Tongue (tissue), 2 donors: ENCODE results near the gene HOXA13. TPM values are rescaled to one million over a fixed set of nuclear protein-coding genes. Genes with fewer than 3 reads are reported as not detected.

Experiments
- DNase-seq: peaks from one replicate; pipeline ENCODE4 v3.0.0-alpha.2; 2015
- total RNA-seq: library from RNA; depleted of rRNA; stranded (reverse); fragments of >200 nt; gene quantifications from one replicate; pipeline ENCODE4 v1.2.3, GENCODE V29; 2014

The HOXA13 gene
- total RNA-seq = not detected

DNA sequence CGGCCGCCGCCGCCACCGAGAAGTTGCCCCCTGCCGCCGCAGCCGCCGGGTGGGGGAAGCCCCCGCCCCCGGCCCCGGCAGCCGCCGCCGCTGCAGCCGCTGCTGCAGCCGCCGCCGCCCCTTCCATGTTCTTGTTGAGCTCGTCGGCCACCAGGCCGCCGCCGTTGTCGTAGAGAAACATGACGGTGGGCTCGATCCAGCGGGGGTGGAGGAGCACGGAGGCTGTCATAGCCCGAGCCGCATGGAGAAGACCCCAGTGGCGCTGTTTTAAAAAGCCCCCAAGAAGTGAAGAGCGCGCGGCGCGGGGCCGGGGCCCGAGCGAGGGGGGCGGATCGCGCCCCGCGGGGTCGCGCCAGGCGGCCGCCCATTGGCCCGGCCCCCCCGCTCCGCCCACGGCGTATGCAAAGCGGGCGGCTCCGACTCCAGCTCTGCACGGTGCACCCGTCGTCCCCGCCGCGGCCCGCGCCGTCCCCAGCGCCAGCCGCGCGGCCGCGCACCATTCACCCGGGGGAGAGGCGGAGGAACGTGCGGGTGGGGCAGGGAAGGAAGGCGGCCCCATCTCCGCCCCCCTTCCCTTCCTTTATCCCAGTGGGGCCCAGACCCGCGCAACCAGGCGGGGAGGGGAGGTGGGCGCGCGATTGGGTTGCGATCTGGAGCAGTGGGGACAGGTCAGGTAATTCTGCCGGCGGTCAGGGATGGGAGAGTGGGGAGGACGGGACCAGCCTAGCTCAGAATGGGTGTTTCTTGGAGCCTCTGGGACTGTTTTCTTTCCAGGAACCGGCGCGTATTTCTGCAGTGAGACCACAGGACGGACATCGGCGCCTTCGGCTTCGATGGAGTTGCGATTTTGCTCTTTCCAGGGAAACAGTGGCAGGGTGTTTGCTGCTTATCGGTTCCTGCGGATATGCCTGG is at the start of gene HOXA13:
HOXA13 (minus strand) TSS at position 243 of the 912 bp plus-strand sequence; CDS start at position 229, 14 bp downstream.
- no peak for DNase-seq

DNA sequence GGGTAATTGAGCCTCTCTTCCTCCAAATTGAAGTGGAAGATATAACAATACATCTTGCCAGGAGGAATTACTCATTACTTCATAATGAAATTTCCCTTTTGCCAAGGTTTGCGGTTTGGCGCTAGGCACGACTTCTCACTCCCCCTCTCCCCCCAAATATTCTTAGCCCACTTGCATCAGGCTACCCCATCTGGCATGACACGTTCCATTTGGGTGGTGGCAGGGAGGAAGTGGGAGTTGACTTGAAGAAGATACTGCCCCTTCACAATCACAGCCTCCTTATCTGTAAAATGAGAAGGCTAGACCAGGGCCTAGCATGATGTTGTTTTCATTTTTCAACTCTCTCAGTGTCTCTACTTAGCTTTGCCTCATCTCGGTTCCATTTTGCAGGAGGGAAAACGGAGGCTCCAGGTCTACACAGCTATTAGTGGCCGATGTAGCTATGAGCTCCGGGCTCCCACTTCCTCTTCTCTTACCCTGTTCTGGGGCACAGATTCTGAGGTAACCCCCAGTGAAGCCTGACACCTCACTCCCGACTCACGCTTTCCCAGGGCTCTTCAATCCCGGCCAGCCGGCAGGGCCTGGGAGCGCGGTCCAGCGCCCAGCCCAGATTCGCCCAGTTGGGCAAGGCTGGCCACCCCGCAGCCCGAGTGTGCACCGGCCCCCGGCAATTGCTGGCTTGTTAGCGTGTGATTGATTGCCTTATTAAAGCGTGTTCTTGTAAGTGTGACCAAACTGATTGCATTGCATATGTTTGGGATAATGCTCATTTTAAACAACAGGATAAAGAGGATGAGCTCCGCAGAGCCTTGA is 49.2 kb upstream of the HOXA13 start:
- DNase-seq = no peak

DNA sequence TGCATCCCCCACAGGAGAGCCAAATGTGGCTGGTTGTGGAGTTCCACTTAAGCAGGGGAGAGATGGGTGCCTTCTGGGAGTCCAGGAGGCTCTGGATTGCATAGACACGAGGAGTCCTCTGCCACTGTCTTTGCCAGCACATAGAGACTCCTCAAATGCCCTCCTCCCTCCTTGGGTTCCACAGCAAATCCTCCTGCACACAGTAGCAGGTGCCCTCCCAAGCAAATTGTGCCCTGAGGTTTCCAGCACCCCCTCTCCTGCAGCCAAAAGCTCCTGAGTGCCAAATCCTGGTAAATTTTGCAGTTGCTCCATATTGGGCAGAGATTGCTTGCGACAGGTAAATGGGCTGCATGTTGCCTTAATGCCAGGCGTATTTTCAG is 48.5 kb upstream of the HOXA13 start:
- no peak for DNase-seq

GRCh38 chr7:27247452-27248426 is 47.8 kb upstream of the HOXA13 start:
- no peak for DNase-seq

- no peak for DNase-seq
Measured at GRCh38 chr7:27247000-27247399, 47.1 kb upstream of the HOXA13 start.

DNA sequence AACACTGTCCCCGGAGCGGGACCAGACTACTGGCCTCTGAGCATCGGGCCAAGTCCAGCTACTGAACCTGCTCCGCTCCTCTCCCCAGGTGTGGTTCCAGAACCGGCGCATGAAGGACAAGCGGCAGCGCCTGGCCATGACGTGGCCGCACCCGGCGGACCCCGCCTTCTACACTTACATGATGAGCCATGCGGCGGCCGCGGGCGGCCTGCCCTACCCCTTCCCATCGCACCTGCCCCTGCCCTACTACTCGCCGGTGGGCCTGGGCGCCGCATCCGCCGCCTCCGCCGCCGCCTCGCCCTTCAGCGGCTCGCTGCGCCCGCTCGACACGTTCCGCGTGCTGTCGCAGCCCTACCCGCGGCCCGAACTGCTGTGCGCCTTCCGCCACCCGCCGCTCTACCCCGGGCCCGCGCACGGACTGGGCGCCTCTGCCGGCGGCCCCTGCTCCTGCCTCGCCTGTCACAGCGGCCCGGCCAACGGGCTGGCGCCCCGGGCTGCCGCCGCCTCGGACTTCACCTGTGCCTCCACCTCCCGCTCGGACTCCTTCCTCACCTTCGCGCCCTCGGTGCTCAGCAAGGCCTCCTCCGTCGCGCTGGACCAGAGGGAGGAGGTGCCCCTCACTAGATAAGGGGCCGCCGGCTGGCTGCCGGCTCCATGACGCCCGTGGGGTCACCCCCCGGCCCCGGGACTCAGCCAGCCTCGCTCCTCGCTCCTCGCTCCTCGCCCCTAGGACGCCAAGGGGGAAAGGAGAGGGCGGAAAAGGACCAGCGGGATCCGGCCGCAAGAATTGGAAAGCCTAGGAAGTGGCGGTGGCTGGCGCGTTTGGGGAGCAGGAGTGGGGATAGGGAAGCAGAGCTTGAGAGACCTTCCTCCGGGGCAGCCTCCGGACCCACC is 46.2 kb upstream of the HOXA13 start:
- DNase-seq = no peak

DNA sequence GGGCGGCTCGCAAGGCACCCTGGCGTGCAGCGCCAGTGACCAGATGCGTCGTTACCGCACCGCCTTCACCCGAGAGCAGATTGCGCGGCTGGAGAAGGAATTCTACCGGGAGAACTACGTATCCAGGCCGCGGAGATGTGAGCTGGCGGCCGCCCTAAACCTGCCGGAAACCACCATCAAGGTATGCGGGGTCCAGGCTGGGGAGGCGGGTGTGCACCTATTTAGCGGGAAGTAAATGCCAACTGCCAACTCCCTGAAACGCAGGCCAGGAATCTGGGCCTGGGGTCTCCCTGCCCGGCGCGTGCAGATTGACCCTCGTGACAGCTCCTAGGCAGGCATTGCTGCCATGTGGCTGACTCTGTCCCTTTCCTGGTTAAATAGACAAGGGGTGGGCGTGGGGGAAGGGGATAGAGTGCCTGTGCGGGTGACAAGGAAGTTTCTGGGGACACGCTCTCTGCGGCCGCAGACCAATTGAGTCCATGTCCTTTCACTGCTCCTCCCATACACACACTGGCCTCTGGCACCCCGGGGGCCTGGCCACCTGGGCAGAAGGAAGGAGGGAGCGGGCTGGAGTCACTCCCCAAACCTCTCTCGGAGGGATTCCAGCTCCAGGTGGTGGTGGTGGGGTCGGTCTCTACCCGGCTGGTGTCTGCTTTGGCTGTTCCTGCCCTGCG is 45.4 kb upstream of the HOXA13 start:
- DNase-seq = no peak

DNA sequence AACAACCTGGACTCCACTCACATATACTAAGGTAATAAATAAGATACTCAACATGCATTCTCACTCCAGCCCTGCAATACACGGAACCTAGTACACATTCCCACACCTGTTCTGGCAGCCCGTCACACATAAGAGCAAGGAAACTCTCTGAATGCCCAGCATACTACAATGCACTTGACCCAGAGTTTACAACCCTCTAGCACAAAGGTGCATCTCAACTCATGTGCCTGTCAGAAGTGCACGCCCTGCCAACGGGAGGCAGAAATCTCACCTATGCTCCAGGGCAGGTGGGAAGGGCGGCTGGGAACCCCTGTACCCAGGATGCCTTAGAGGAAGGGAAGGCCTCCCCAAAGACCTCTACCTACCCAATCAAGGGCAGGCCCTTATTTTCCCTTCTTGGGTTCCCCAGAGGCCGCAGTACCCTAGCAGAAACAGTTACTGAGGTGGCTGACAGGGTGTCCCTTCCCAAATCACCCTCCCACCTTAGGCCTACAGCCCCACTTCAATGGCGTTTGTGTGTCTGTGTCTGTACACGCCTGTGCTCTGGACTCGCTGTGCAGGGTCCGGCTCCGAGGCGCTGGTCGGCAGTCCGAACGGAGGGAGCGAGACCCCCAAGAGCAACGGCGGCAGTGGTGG is 44.7 kb upstream of the HOXA13 start:
- DNase-seq = no peak

DNA sequence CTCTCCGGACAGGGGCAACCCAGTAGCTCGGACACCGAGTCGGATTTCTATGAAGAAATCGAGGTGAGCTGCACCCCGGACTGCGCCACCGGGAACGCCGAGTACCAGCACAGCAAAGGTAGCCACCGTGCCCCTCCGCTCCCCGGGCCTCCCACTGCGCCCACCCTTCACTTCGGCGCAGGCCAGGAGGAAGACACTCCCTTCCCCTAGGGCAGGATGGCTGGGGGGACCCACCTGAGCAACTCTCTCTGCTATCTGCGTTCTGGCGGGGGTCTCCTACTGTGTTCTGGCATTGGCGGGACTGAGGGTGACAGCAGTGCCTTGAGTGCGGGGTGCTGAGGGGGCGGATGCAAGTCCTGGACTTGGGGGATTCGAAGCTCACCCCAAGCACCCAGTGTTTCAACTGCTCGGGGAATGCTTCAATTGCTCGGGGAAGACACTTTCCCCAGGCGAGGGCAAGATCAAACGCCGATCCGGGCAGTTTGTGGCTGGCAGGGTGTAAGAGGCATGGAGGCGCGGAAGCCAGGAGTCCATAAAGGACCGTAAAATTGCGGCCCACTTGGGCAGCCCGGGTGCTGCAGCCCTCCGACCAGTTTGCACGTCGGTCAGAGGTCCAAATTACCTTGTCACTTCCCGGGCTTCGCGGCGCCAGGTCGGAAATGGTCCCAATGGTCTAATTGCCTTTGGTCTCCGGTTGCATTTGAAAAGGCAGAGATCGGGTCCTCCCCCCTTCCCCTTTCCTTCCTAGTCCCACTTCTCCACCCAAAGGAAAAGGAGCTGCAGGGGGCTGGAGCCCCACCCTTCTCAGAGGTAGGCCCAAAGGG is 43.7 kb upstream of the HOXA13 start:
- no peak for DNase-seq

DNA sequence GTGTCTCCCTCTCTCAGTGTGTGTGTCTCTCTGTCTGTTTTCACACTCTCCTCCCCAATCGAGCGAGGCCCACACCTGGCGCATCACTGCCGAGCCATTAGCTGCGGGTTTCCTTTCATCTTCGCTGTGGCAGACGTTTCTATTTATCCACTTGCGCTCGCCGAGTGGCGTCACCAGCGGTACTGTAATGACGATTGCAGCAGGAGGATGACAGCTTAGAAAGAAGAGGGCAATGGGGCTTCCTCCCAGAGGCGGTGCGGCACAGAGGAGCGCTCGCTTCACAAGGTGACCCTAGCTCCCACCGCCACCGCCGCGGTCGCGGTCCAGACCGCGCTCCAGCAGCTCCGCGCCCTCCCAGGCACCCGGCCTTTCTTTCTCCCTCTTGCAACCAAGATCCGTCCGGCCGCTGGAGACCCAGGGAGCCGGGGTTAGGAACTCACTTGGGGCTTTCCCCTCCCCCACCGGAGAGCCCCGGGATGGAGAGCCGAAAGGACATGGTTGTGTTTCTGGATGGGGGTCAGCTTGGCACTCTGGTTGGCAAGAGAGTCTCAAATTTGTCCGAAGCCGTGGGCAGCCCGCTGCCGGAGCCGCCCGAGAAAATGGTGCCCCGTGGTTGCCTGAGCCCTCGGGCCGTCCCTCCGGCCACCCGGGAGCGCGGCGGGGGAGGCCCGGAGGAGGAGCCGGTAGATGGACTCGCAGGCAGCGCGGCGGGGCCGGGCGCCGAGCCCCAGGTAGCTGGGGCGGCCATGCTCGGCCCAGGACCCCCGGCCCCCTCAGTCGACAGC is 42.9 kb upstream of the HOXA13 start, which contains the start of gene EVX1:
EVX1 (plus strand) TSS at position 248 of the 785 bp plus-strand sequence; CDS start at position 477, 229 bp downstream.
- DNase-seq = no peak

- DNase-seq = no peak
Measured at GRCh38 chr7:27242154-27242553, 42.3 kb upstream of the HOXA13 start.

GRCh38 chr7:27241189-27242056 is 41.5 kb upstream of the HOXA13 start:
- DNase-seq = no peak

GRCh38 chr7:27240015-27240731 is 40.3 kb upstream of the HOXA13 start:
- no peak for DNase-seq

- DNase-seq = no peak
Measured at GRCh38 chr7:27239387-27240014, 39.6 kb upstream of the HOXA13 start.

GRCh38 chr7:27238979-27239386 is 39.1 kb upstream of the HOXA13 start:
- no peak for DNase-seq
